NCI-H748 (cell line): ENCODE measurements around the gene TXNDC11.

Source experiments
- DNase-seq: peaks from one replicate; lab custom pipeline; 2025; ENCODE audit not compliant: unreplicated experiment; lab: John Stamatoyannopoulos, UW

Gene TXNDC11

GRCh38 chr16:11675561-11676511 is 66.8 kb downstream of the TXNDC11 start:
- DNase-seq, result no peak

- DNase-seq, result no peak
Measured at GRCh38 chr16:11674818-11675560, 67.7 kb downstream of the TXNDC11 start.

GRCh38 chr16:11674001-11674817 is 68.4 kb downstream of the TXNDC11 start:
- no peak for DNase-seq

GRCh38 chr16:11673091-11674000 is 69.3 kb downstream of the TXNDC11 start:
- DNase-seq, result no peak

- DNase-seq, result no peak
Measured at GRCh38 chr16:11672206-11673090, 70.2 kb downstream of the TXNDC11 start.

GRCh38 chr16:11671676-11672075 is 71.0 kb downstream of the TXNDC11 start:
- no peak for DNase-seq

- DNase-seq, result no peak
Measured at GRCh38 chr16:11671271-11671670, 71.4 kb downstream of the TXNDC11 start.

- DNase-seq, result no peak
Measured at GRCh38 chr16:11670171-11671131, 72.2 kb downstream of the TXNDC11 start.

GRCh38 chr16:11669380-11670146 is 73.1 kb downstream of the TXNDC11 start:
- DNase-seq, result peak; percentile 13

- peak; percentile 40 for DNase-seq
Measured at GRCh38 chr16:11668623-11669379, 73.9 kb downstream of the TXNDC11 start.

- peak; percentile 84 for DNase-seq
Measured at GRCh38 chr16:11667824-11668622, 74.6 kb downstream of the TXNDC11 start, which contains the start of gene SNN. Gene SNN (plus strand): TSS chr16:11668455. CDS start chr16:11676060, 7,605 bp downstream.

GRCh38 chr16:11667221-11667823 is 75.3 kb downstream of the TXNDC11 start:
- DNase-seq, result no peak

GRCh38 chr16:11666103-11667055 is 76.3 kb downstream of the TXNDC11 start:
- DNase-seq, result no peak

GRCh38 chr16:11665071-11665491 is 77.6 kb downstream of the TXNDC11 start:
- DNase-seq, result peak; percentile 2
